Hematopoietic multipotent progenitor cell treated with erythropoietin and hydrocortisone succinate and interleukin-3 and kit ligand, for 4 days (in vitro differentiated cells): ENCODE results near the gene GCNT1.

Experiments used
- DNase-seq: peaks from one replicate; pipeline ENCODE4 v3.0.0-alpha.2; 2015

The GCNT1 gene

GRCh38 chr9:76542360-76542759 lies 83.4 kb downstream of the GCNT1 start:
- peak; percentile 50 for DNase-seq

- no peak for DNase-seq
Observed at GRCh38 chr9:76545191-76545590, 86.2 kb downstream of the GCNT1 start.

- no peak for DNase-seq
Observed at GRCh38 chr9:76552181-76552580, 93.2 kb downstream of the GCNT1 start.

- DNase-seq = no peak
Observed at GRCh38 chr9:76552751-76553455, 93.9 kb downstream of the GCNT1 start.

GRCh38 chr9:76553680-76554079 lies 94.7 kb downstream of the GCNT1 start:
- DNase-seq = no peak
